ENCODE measurements around the gene ANKRD13D.

DNA sequence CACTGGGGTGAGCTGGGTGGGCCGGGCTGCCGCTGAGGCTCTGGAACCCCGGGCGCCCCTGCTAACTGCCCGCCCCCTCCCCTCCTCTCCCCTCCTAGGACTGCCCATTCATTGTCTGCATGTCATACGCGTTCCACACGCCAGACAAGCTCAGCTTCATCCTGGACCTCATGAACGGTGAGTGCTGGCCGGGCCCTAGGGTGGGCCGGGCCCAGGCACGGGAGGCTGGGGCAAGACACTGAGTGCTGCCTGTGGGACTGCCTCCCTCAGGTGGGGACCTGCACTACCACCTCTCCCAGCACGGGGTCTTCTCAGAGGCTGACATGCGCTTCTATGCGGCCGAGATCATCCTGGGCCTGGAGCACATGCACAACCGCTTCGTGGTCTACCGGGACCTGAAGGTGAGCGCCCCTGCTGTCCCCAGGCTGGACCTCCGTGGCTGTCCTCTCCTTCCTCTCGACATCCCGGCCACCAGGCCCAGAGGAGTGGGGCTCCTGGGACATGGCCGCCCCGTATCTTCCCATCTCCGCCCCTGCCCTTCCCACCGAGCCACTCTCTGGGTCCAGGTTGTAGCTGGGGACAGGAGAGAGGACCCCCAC lies 7.5 kb upstream of the ANKRD13D start:
- TF ChIP-seq CTCF (IDR thresholded peaks at IDR 0.05; ENCODE audit: low read depth, low read length, poor library complexity, severe bottlenecking) (no peak), EZH2phosphoT487 (IDR thresholded peaks at IDR 0.05; ENCODE audit: borderline replicate concordance, low read length) (no peak)
